Effector CD4-positive, alpha-beta T cell (primary cell): ENCODE data around the gene FOSL2.
A peak's percentile ranks its signal among the peaks of the same experiment; 100 is the strongest.
"Not testable (repeated sequence)": the region's sequence is repeated elsewhere in the genome, so short reads cannot be mapped to it uniquely, and the experiment has no call there.

Experiments
- DNase-seq: peaks from one replicate; pipeline ENCODE4 v3.0.0-alpha.2; 2020

FOSL2 gene

DNA sequence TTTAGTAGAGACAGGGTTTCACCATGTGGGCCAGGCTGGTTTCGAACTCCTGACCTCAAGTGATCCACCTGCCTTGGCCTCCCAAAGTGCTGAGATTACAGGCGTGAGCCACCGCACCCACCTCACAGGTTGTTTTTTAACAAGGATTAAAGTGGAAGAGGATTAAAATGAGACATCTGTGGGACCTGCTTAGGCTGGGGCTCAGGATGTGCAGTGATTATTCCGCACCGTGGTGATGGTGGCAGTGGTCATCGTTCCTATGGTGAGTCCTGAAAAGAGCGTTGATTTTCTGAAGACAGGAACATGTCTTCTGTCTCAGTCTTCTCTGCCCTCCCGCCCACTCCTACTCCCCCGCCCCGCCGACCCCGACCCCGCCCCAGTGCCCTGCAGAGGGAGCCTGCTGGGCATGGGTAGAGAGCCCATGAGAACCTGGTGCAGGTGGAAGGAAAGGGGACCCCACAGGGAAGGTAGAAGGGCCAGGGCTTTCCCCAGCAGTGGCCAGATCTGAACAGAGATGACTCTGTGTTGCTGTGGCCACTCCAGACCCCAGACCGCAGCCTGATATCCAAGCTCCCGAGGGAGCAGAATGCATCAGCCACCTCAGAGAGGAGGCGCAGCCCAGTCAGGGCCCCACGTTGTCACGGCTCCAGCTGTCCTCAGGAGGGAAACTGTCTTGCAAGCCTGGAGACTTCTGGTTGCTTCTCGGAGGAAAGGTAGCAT lies 34.5 kb upstream of the FOSL2 start:
- no peak for DNase-seq

DNA sequence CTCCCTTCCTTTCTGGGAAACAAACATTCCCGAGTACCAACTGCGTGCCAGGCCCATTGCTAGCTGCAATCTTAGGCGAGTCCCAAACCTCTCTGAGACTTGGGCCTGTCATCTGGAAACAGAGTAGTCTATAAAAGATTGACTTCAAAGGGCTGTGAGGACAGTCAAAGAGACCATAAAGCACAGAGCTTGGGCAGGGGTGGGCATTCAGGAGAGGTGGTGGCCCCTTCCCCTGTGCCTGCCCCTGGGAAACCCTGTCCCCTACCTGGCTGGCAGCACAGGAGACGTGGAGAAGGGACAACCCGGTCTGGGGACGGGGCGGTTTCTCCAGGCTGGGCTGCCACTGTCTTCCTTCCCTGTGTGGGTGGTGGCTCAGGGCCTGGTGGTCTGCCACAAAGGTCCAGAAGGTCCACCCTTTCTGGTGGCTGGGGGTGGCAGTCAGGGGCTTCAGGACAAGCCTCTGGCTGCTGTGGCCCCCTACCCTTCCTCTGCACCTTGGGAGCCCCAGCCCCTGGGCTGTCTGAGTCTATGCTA lies 33.9 kb upstream of the FOSL2 start:
- no peak for DNase-seq

DNA sequence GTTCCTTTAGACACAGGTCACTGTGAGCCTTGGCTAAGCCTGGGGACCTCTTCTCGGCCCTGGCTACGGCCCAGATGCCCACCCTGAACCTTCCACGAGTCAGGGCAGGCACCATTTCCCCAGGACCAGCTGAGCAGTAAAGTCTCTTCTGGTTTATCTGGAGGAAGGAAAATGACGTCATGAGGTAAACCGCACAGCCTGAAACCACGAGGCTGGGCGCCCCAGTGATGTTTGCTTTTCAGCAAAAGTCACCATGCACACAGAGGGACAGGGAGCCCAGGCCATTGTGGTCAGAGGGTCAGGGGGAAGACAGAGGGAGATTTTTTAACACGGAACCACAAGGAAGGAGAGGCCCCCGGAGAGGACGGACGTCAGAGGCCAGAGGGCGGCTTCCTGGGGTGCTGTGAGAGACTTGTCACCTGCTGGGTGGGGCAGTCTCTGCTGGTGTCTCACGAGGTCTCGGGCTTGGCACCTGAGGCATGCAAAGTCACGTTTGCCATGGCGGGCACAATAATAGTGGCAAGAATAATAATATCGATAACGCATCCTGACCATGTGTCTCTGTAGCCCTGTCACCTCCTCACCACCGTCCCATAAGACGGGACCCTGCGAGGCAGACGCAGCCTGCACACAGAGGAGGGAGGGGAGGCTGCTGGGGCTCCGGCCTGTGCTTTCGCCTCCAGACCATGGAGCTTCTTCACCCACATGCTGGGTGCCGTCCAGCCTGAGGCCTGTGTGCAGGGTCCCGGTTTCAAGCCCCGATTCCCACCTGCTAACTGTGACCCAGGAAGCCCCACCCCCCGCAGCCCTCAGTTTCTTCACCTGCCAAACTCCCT lies 33.2 kb upstream of the FOSL2 start:
- DNase-seq: peak; percentile 70

DNA sequence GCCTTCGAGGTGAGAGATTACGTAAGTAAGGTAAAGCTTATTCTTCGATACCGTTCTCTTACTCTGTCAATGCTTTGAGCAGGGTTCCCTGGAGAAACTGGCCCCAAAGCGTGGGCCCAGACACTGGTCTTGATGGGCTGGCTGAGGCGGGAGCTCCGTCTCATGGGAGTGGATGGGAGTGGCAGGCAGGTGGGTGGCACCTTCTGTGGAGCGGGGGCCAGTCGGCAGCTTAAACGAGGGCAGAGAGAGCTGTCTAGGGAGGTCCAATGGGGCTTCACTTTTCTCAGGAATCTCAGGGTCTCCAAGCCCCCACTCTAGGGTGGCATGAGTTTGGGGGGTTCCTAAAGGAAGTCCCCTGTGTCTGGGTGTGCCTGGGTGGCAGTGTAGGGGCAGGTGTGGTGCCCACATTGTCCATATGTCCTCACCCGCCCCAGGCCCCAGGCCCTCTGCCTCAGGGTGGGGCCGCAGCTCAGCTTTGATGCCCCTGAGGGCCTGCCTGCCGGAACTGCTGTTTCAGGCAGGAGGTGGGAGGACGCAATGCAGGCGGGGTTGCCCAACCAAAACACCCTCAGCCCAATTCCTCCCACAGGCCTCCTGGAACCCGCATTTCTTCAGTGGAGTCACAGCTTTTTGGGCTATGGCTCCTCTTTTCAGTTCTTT lies 32.5 kb upstream of the FOSL2 start:
- no peak for DNase-seq

DNA sequence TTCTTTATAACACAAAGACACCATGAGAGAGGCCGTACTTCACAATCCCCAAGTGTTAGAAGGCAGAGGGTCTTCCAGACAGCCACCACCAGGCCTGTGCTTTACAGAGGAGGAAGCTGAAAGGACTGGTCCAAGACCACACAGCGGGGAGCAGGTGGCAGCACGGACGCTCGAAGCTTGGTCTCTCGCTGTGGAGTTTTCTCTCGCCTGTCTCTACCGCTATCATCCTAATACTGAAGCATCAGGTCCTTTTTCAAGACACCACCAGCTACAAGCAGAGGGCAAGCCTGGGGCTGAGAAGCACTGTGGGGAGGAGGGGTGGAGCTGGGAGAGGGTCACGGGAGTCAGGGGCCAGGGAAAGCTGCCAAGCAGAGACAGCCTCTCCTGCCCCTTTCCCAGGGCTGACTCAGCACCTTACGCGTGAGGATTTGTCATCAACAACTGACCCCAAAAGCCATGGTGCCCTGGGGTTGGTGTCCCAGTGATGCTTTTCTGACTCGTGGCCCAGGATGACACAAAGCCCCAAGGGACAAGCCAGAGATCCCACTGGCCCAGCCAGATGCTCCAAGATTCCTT lies 31.9 kb upstream of the FOSL2 start:
- DNase-seq: no peak

DNA sequence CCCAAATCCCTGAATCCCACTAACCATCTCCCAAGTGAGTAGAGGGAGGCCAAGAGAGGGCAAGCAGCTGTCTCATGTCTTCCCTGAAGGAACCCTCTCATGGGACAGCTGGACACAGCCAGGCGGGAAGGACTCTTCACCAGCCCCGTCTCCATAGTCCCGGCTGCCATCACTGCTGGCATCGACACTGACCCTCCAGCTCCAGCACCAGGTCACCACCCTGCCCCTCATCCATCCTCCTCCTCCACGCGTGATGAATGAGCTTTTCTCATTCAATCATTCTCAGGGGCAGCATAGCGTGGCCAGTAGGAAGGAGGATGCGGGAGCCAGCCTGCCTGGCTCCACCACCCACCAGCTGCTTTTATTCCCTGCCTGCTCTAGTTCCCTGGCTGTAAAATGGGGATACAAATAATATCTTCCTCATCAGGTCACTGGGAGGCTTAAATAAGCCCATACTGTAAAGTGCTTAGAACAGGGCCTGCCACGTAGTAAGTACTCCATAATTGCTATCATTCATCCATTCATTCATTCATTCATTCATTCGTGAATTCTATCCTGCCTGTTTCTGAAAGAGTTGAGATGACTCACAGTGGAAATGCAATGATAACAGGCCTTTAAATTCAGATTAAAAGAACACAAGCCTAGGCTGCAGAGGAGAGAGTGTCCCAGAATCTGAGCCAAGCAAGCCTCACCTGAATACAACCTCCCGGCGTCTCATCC lies 30.5 kb upstream of the FOSL2 start:
- DNase-seq: no peak

DNA sequence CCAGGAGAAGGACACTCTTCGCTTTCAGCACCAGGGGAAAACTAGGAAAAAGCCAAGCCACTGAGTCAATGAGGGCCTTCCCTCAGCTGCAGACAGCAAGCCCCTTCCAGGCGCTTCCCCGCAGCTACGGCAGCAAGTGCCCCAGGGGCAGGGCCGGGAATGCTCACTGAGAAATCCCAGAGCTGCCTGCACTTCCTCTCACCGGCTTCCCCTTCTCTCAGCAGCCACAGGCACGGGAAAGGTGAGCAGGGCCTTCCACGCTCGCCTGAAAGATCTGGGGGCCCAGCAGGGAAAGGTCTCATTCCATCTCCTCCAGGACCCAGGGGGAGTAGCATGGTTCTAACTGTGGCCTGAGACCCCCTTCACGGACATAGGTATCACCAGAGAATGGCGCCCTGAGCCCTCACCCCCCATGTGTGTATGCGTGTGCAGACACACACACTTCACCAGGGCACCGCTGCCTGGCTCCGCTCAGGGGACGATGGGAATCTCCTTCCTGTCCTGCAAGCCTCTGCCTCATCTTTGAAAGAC lies 29.6 kb upstream of the FOSL2 start:
- DNase-seq: no peak

DNA sequence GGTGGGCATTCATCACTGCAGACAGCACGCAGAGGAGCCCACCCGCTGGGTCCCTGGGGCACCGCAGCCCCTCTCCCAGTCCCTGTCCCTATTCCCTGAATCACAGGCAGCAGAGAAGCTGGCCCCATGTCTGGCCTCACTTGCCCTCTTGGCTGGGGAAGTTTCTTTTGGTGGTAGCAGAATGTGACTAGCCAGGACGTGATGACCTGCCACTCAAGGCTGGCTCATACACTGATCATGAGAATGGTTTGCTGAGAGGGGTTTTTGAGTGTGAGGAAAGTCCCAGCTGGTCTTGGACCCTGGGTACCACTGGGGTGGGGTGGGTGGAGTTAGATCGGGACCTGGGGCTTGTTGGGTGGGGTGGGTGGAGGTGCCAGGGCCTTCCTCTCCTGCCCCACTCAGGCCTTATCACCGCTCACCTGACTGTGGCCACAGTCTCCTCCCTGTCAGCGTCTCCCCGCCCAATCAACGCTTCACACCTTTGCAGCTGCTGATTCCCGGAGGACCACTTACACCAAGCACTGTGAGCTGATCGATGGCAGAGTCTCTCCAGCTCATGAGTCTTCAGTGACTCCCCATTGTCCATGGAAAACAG lies 28.9 kb upstream of the FOSL2 start:
- no peak for DNase-seq

DNA sequence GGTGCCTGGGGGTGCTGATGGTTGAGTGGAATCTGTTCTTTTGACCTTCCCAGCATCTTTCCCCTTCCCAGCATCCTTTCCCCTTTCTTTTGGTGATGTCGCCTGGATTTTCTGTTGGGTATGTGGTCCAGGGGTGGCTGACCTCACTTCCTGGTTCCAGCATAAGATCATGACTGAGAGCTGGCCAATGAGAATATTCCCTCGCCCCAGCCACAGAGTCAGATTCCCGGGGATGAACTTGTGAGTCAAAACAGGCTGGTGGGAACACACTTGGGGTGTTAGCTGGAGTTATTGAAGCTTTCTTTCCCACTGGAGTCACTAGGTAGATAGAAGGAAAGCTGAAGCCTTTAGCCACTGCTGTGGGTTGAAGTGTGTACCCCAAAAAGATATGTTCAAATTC lies 28.0 kb upstream of the FOSL2 start:
- no peak for DNase-seq

DNA sequence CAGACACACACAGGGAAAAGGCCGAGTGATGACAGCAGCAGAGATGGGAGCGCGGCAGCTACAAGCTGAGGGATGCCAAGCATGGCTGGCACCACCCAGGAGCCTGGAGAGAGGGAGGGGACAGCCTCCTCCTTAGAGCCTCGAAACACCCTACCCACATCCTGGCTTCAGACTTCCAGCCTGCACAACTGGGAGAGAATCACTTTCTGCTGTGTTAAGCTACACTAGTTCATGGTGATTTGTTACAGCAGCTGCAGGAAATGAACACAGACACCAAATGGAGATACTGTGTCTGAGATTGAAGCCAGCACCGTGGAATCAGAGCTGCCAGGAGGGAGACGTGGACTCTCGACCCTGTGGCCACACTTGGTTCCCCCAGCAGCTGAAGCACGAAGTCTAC lies 27.5 kb upstream of the FOSL2 start:
- no peak for DNase-seq

DNA sequence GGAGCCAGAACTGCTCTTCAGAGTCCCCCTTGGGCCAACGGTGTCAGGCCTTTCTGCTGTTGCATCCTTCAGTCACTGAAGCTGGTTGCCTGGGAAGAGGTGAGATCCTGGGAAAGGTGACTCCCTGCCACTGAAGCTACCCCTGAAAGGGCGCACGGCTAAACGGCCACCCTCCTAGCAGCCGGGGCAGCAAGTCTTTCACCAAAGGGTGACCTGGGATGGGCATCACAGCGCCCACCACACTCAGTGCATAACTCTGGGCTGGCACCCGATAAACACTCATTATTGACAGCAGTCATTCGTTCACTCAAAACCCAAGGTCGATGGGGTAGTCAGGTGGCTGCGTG lies 26.5 kb upstream of the FOSL2 start:
- DNase-seq: no peak

DNA sequence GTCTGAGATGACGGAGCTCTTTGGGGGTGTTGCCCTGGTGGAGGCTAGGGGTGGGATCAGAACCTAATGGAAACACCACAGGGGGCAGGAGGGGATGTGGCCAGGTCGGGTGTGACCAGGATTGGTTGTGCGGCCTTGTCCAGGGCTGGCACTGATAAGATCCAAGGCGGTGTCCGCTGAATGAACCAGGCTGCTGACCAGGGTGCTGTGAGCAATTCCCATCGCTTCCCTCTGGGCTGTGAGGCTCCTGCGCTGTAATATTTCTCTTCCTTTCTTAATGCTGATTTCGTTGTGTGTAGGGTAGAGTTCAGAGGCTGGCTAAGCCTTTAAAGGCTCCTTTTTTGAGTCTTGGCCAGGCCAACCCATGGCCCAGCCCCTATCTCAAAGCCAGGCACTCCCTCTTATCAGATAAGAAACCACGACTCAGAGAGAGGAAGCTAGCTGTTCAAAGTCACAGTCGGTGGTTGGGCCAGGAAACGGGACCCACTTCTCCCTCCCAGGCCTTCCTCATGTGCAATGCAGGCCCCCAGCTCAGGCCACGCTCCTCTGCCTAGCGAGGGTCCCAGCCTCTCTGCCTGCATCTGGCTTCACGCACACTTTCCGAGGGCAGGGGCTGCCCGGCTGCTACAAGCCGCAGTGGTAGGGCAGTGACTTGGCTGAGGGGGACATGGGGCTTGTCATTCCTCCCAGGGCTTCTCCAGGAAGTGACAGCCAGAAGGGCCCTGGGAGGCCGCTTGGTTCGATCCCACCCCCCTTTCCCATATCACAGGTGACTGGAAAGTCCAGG lies 26.0 kb upstream of the FOSL2 start:
- DNase-seq: peak; percentile 47

DNA sequence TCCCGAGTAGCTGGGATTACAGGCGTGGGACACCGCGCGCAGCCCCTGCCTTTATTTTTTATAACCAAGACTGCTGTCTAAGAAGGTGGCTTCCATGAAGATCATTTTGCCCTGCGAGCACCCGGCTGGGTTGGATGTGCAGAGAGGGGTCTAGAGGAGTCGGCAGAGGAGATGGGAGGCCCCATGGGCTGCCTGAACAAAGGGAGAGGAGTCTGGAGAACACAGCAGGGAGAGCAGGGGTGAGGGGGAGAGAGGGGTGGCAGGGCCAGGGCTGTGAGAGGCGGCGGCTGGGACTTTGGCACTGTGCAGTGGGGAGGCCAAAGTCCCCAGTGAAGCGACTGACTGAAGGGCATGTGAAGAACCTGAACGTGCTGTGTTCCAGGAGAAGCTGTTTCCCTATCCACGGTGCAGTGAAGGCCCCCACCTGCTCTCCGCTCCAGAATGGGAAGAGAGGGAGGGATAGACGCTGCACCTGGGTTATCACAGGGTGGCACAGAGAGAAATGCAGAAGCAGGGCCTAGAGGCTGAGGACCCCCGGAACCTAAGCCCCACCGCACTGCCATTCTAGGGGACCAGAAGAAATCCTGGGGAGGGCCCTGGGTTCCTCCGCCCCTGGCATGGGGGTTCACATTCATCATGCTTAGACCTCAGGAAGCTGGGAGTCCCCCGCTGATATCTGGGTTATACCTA lies 24.8 kb upstream of the FOSL2 start:
- no peak for DNase-seq

DNA sequence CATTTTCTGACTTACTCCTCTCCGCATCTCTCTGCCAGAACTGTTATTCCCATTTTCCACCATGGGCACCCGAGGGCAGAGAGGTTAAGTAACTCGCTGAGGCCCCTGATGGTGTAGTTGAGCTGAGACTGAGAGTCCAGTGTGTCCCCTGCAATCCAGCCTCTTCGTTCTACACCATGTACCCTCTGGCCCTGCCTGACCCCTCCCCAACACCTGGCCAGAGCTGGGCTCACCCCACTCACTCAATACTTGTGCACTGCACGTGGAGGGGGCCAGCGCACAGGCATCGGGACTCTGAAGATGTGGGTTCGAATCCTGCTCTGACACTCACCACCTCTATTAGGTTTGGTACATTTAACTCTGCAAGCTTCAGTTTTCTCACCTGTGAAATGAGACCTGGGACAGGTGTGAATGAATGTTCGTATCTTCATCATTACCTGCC lies 24.3 kb upstream of the FOSL2 start:
- no peak for DNase-seq

DNA sequence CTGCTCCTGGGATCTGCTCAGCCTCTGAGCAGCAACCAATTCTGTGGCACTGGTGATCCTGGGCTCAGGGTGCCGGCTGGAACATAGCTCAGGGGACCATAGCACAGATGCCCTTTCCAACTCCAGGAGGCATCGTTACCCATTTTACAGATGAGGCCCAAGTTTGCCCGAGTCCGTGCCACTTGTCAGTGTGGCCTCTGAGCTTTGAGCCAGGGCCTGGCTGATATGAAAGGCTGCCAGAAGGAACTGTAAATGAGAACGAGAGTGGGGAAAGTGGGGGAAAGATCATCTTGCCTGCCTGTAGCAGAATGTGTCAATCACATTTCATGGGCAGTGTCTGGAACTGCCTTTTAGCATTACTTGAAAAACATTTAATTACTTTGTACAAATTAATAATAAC lies 23.3 kb upstream of the FOSL2 start:
- no peak for DNase-seq

DNA sequence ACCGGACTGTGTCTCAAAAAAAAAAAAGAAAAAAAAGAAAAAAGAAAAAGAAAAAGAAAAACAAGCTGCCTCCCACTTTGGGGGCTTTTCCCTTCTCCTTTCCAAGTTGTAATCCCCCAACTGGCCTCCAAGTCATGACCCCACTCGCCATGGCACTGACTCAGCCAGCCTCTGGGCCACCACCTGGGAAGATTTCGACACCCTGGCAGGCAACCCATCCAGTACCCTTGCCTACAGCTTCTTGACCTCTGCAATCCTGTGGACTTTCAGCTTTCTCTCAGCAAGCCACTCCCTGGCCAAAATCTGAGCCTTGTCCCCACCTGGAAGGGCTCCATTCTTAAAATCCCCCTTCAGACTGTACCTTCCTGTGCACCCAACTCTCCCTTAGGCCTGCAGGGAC lies 22.3 kb upstream of the FOSL2 start:
- no peak for DNase-seq

DNA sequence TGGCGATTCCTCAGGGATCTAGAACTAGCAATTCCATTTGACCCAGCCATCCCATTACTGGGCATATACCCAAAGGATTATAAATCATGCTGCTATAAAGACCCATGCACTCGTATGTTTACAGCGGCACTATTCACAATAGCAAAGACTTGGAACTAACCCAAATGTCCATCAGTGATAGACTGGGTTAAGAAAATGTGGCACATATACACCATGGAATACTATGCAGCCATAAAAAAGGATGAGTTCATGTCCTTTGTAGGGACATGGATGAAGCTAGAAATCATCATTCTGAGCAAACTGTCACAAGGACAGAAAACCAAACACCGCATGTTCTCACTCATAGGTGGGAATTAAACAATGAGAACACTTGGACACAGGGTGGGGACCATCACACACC lies 20.9 kb upstream of the FOSL2 start:
- not testable (repeated sequence) for DNase-seq

DNA sequence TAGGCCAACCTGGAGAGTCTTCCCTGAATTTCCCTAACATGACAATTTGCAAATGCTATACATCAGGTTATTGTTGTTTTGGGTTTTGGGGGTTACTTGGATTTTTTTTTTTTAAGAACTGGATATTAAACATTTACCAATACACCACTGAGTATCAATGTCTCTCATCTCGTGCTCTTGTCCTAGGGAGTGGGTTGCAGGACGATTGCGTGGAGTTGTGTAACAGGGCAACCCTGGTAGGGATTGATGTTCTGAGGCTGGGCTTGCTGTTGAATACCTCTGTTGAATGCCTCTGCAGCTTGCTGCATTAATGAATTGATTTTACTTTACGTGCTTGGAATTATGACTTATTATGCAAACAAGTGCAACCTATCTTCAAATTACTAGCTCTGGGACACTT lies 18.8 kb upstream of the FOSL2 start:
- no peak for DNase-seq

DNA sequence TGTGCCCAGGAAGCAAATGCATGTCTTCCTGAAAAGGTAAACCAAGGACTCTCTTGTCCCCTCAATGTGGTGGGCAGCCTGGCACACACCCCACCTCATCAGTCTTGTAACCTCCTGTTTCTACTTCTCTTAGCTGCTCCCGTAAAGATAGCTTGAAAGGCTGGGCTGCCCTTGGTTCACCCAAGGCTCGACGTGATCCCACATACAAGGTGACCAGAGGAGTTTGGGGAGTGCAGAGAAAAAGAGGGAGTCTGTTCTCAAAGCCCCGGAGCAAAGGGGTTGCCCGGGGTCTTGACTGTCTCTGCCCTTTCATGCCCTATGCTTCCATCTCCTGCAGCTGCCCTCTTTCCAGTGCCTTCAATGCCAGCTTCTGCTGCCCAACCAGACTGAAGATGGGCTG lies 18.3 kb upstream of the FOSL2 start:
- DNase-seq: no peak

DNA sequence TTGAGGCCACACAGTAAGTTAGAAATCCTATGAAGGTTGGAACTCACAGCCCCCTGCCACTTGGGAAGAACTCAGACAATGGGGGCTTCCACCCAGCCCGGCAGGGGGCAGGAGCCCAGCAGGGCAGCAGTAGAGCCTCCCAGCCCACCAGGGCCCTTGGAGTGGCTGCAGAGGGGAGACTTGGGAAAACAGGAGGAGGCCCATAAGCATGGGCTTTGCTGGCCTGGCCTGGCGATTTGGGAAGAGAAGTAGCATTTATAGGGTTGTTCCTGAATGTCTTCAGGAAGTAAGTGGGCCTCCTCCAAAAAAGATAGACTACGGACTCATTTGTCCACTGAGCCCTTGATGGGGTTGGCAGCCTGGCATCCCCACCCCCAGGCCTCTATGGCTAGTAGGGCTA lies 17.4 kb upstream of the FOSL2 start:
- DNase-seq: no peak
